Measurements from ENCODE around the gene SEC11C.

DNA sequence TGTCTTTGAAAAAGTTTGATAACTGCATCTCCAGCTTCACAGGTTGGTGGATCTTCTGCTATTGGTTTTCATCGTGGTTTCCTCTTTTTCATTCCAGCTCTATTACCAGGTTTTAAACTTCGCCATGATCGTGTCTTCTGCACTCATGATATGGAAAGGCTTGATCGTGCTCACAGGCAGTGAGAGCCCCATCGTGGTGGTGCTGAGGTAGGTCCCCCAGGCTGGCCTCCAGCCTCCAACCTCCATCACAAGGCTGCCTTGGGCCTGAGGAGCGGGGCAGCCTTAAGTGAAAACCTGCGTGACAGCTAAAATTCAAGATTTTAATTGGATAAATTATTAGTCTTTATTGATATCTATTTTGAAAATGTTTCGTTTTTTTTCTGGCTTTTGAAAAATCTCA, 9.7 kb downstream of the SEC11C start:
- TF ChIP-seq, protein P1, sequence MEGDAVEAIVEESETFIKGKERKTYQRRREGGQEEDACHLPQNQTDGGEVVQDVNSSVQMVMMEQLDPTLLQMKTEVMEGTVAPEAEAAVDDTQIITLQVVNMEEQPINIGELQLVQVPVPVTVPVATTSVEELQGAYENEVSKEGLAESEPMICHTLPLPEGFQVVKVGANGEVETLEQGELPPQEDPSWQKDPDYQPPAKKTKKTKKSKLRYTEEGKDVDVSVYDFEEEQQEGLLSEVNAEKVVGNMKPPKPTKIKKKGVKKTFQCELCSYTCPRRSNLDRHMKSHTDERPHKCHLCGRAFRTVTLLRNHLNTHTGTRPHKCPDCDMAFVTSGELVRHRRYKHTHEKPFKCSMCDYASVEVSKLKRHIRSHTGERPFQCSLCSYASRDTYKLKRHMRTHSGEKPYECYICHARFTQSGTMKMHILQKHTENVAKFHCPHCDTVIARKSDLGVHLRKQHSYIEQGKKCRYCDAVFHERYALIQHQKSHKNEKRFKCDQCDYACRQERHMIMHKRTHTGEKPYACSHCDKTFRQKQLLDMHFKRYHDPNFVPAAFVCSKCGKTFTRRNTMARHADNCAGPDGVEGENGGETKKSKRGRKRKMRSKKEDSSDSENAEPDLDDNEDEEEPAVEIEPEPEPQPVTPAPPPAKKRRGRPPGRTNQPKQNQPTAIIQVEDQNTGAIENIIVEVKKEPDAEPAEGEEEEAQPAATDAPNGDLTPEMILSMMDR (IDR thresholded peaks at IDR 0.05; ENCODE audit: low read depth, low read length), result no peak
- TF ChIP-seq MYC (IDR thresholded peaks at IDR 0.05; ENCODE audit: low read depth, low read length), result no peak

Data from NB4 (cell line).